ENCODE data around the gene UBTD1.

DNA sequence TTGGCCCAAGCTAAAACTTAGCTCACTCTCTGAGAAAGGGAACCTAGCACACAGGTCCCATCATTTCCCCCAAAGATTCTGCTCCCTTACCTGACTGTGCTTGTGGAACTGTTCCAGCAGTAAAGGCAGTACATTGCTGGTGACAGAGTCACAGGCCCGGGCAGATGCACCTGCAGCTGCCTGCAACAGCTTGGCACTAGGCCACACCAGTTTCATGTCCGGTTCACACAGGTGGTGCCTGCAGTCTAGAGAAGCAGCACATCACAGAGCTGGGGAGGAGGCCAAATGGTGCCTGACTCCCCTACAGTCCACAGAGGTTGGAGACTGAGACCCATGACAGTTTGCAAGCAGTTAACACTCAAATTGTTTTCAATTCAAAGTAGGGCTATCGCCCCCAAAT, 30.6 kb upstream of the UBTD1 start:
- no peak for TF ChIP-seq EZH2 (IDR thresholded peaks at IDR 0.05; ENCODE audit: low read length)
- TF ChIP-seq, protein P1, sequence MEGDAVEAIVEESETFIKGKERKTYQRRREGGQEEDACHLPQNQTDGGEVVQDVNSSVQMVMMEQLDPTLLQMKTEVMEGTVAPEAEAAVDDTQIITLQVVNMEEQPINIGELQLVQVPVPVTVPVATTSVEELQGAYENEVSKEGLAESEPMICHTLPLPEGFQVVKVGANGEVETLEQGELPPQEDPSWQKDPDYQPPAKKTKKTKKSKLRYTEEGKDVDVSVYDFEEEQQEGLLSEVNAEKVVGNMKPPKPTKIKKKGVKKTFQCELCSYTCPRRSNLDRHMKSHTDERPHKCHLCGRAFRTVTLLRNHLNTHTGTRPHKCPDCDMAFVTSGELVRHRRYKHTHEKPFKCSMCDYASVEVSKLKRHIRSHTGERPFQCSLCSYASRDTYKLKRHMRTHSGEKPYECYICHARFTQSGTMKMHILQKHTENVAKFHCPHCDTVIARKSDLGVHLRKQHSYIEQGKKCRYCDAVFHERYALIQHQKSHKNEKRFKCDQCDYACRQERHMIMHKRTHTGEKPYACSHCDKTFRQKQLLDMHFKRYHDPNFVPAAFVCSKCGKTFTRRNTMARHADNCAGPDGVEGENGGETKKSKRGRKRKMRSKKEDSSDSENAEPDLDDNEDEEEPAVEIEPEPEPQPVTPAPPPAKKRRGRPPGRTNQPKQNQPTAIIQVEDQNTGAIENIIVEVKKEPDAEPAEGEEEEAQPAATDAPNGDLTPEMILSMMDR (optimal IDR thresholded peaks at IDR 0.05 in 1 of 3, IDR thresholded peaks at IDR 0.05 in 1 of 3, conservative IDR thresholded peaks at IDR 0.05 in 1 of 3; ENCODE audit: extremely low read depth in 1 of 3, insufficient read depth in 2 of 3, low read length in 3 of 3) = no peak

Data from keratinocyte (primary cell).